Esophagus muscularis mucosa (tissue), 4 donors: Measurements from ENCODE around the gene GPR42. TPM values are rescaled to one million over a fixed set of nuclear protein-coding genes. Genes with fewer than 3 reads are reported as not detected.

Experiments
- DNase-seq: peaks from one replicate; pipeline ENCODE4 v3.0.0-alpha.2; 2017; ENCODE audit errors: extremely low spot score
- H3K27ac ChIP-seq, 4 donors: fragments of 200-600 bp; sonication (generic); replicated peaks in 1 of 4; 1 replicate in 3 of 4; 2 replicates in 1 of 4; pipeline ENCODE4 v1.5.1; 2016 to 2019; ENCODE audit warnings: mild to moderate bottlenecking in 1 of 4
- H3K27me3 ChIP-seq, 4 donors: fragments of 200-600 bp; sonication (generic); one replicate each; pipeline versions ENCODE4 v1.5.1 to v1.6.0; 2016 to 2019
- H3K36me3 ChIP-seq, 4 donors: fragments of 200-600 bp; sonication (generic); one replicate each; pipeline ENCODE4 v1.5.1; 2016 to 2019
- H3K4me1 ChIP-seq, 4 donors: fragments of 200-600 bp; sonication (generic); one replicate each; pipeline ENCODE4 v1.5.1; 2016 to 2019
- H3K4me3 ChIP-seq, 4 donors: fragments of 200-600 bp; sonication (generic); 1 replicate in 2 of 4; 2 replicates in 2 of 4; pipeline ENCODE4 v1.5.1; 2016 to 2019; ENCODE audit warnings: mild to moderate bottlenecking in 4 of 4, moderate library complexity in 1 of 4
- H3K9me3 ChIP-seq, 4 donors: fragments of 200-600 bp; sonication (generic); 1 replicate in 3 of 4; 2 replicates in 1 of 4; pipeline ENCODE4 v1.5.1; 2016 to 2019
- EP300 ChIP-seq: sonication (generic); formaldehyde crosslinking; IDR thresholded peaks from one replicate; pipeline ENCODE4 v1.6.1; 2017; ENCODE audit warnings: antibody characterized with exemption
- POLR2A ChIP-seq: fragments of 450-650 bp; IDR thresholded peaks from one replicate; pipeline ENCODE4 v1.6.1; 2017; ENCODE audit warnings: antibody characterized with exemption, moderate library complexity, mild to moderate bottlenecking, low read depth
- POLR2AphosphoS5 ChIP-seq, 2 donors: sonication (generic); formaldehyde crosslinking; IDR thresholded peaks; one replicate each; pipeline ENCODE4 v1.6.1; 2017; ENCODE audit warnings: antibody characterized with exemption in 2 of 2
- WGBS: methylation state at CpG from one replicate; pipeline ENCODE4 v1.1.5; 2018; 5-methylcytosine and 5-hydroxymethylcytosine counted together
- intact Hi-C: fragments of 100-400 bp; cut with DNase I; formaldehyde crosslinking; loops from one replicate; pipeline ENCODE4 v1.15.1; 2023
- total RNA-seq, 4 donors: library from RNA; depleted of rRNA; stranded (reverse); fragments of >200 nt; gene quantifications; one replicate each; pipeline versions ENCODE4 v1.1.0 to v1.2.1, GENCODE V29; 2016
- TF ChIP-seq, protein P1 (sequence below), 3 experiments: fragments of 200-600 bp in 2 of 3; fragments of 450-650 bp in 1 of 3; sonication (generic) in 2 of 3; IDR thresholded peaks; one replicate each; pipeline ENCODE4 v1.5.1; 2017 to 2019; ENCODE audit warnings: antibody characterized with exemption in 3 of 3, mild to moderate bottlenecking in 2 of 3, moderate library complexity in 1 of 3

GPR42 gene
- total RNA-seq, 4 donors from 2014 or later = 0.17 TPM; not detected in 3

DNA sequence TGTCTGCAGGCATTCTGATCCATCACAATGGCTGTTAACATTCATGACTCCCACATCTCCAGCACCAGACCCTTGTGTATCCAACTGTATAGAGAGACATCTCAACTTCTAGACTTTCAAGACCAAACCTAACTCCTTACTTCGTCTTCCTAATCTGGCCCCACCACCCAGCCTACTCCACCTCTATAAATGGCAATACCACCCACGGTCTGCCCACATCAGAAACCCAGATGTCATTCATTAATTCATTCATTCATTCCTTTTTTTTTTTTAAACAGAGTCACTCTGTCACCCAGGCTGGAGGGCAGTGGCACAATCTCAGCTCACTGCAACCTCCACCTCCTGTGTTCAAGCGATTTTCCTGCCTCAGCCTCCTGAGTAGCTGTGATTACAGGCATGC is 10.4 kb downstream of the GPR42 start:
- intact Hi-C loops = no loop called here
- WGBS = 83% methylated on average over 3 of the region's 3 CpGs
- no peak overlapping the region for H3K27ac ChIP-seq
- no peaks in the 10 kb centered on the region for H3K4me1 ChIP-seq
- H3K4me3 ChIP-seq = no peak overlapping the region
- TF ChIP-seq, protein P1, sequence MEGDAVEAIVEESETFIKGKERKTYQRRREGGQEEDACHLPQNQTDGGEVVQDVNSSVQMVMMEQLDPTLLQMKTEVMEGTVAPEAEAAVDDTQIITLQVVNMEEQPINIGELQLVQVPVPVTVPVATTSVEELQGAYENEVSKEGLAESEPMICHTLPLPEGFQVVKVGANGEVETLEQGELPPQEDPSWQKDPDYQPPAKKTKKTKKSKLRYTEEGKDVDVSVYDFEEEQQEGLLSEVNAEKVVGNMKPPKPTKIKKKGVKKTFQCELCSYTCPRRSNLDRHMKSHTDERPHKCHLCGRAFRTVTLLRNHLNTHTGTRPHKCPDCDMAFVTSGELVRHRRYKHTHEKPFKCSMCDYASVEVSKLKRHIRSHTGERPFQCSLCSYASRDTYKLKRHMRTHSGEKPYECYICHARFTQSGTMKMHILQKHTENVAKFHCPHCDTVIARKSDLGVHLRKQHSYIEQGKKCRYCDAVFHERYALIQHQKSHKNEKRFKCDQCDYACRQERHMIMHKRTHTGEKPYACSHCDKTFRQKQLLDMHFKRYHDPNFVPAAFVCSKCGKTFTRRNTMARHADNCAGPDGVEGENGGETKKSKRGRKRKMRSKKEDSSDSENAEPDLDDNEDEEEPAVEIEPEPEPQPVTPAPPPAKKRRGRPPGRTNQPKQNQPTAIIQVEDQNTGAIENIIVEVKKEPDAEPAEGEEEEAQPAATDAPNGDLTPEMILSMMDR (IDR thresholded peaks at IDR 0.05) = no peak
- TF ChIP-seq POLR2AphosphoS5 (IDR thresholded peaks at IDR 0.05) (no peak), EP300 (no peak), POLR2A (no peak)
- H3K27me3 ChIP-seq = peaks cover 0 to 34% (median 0%) of the 10 kb centered on the region in 4 donors
- H3K9me3 ChIP-seq = peaks cover 0 to 4% (median 2%) of the 10 kb centered on the region in 4 donors
- no peak for DNase-seq
- H3K36me3 ChIP-seq = no peaks in the 10 kb centered on the region

DNA sequence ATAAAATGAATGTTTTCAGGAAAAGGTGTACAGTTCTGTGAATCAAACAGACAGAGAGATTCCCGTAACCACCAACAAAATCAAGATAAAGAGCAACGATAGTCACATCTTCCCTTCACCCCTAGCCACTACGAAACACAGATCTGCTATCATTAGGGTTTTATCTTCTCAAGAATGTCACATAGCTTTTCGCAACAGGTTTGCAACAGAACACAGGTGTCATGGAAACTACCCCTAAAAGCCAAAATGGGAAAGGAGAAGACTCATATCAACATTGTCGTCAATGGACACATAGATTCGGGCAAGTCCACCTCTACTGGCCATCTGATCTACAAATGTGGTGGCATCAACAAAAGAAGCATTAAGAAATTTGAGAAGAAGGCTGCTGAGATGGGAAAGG is 11.1 kb downstream of the GPR42 start:
- Histone ChIP-seq H3K4me1 (no peaks in the 10 kb centered on the region), H3K27me3 (peaks cover 0 to 34% (median 0%) of the 10 kb centered on the region in 4 donors), H3K4me3 (no peak overlapping the region), H3K27ac (no peak overlapping the region), H3K36me3 (no peaks in the 10 kb centered on the region), H3K9me3 (peaks cover 0 to 4% (median 2%) of the 10 kb centered on the region in 4 donors)
- WGBS = 90% methylated on average over 6 of the region's 6 CpGs
- intact Hi-C loops = no loop called here
- TF ChIP-seq POLR2A = no peak
- no peak for TF ChIP-seq POLR2AphosphoS5 (IDR thresholded peaks at IDR 0.05)
- no peak for TF ChIP-seq EP300
- TF ChIP-seq, protein P1 (IDR thresholded peaks at IDR 0.05) = no peak
- peak; percentile 24 for DNase-seq

DNA sequence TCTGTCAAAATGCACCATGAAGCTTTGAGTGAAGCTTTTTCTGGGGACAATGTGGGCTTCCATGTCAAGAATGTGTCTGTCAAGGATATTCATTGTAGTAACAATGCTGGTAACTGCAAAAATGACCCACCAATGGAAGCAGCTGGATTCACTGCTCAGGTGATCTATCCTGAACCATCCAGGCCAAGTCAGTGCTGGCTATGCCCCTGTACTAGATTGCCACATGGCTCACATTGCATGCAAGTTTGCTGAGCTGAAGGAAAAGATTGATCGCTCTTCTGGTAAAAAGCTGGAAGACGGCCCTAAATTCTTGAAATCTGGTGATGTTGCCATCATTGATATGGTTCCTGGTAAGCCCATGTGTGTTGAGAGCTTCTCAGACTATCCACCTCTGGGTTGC is 12.7 kb downstream of the GPR42 start:
- no peaks in the 10 kb centered on the region for H3K4me1 ChIP-seq
- no peak for TF ChIP-seq EP300
- TF ChIP-seq POLR2AphosphoS5 (IDR thresholded peaks at IDR 0.05) = no peak
- no peak for TF ChIP-seq POLR2A
- TF ChIP-seq, protein P1 (IDR thresholded peaks at IDR 0.05) = no peak
- H3K27ac ChIP-seq = no peak overlapping the region
- H3K4me3 ChIP-seq = no peak overlapping the region
- H3K27me3 ChIP-seq = peaks cover 0 to 30% (median 0%) of the 10 kb centered on the region in 4 donors
- WGBS = 100% methylated on average over 2 of the region's 2 CpGs
- no peaks in the 10 kb centered on the region for H3K36me3 ChIP-seq
- peak; percentile 50 for DNase-seq
- intact Hi-C loops = no loop called here
- peaks cover 0 to 2% (median under 1%) of the 10 kb centered on the region in 4 donors for H3K9me3 ChIP-seq

DNA sequence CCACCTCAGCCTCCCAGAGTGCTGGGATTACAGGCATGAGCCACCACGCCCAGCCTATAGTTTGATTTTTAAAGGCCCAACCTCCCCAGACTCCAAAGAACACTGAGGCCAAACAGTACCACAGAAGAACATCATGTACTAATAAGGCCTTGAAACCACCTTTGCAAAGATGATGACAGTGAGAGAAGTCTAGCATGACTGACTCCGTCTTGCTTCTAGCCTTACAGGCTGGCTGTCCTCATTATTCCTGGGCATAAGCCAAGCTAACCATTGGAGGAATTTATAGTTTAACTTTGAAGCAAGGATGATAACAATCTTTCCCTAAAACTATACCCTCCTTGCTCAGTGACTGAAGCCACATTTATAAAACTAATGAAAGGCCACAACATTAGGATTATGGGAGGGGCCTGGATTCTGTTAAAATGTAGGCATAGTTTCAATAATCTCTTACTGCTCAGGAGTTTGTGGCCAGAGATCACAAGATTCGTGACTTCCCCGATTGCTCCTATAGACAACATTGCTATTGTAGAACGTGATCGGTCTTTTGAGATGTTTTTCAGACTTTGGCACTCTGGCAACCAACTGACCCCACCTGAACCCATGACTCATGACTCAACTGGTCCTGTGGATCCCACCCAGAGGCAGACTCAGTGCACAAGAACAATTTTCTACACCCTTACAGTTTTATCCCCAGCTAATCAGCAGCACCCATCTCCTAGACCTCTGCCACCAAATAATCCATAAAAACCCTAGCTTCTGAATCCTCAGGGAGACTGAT is 17.6 kb downstream of the GPR42 start:
- TF ChIP-seq EP300 (no peak), POLR2AphosphoS5 (IDR thresholded peaks at IDR 0.05) (no peak)
- TF ChIP-seq, protein P1 (IDR thresholded peaks at IDR 0.05) = no peak
- Histone ChIP-seq H3K27me3 (peaks cover 0 to 14% (median 0%) of the 10 kb centered on the region in 4 donors), H3K9me3 (no peaks in the 10 kb centered on the region), H3K4me3 (no peak overlapping the region), H3K36me3 (no peaks in the 10 kb centered on the region), H3K27ac (no peak overlapping the region), H3K4me1 (no peaks in the 10 kb centered on the region)
- DNase-seq = peak; percentile 91
- intact Hi-C loops = no loop called here
- 76% methylated on average over 6 of the region's 6 CpGs for WGBS
